Measurements from ENCODE around the gene SYNE1. TPM values are rescaled to one million over a fixed set of nuclear protein-coding genes. Genes with fewer than 3 reads are reported as not detected.

Gene SYNE1
- total RNA-seq, 1 donor from 2014 or later, result 6.0 TPM

DNA sequence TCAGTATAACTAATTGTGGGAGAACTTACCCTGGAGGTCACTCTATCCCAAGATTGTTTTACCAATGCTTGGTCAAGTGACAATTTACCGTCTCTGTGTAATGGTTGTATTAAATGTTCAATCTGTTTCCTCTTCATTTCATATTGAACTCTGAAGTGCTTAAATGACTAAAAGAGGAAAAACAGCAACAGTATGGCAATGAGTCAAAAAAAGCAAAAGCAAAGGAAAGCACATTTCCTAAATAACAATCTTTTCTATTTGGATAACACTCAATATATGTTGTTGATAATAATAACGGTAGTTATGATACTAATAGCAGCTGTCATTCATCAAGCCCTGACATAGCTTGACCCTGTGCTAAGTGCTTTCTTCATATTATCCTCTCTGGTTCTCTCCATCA is 152.4 kb downstream of the SYNE1 start:
- no peak for DNase-seq (ENCODE audit: low spot score)
- no peak overlapping the region for H3K4me3 Mint-ChIP-seq
- no peaks in the 10 kb centered on the region for H3K79me2 ChIP-seq (ENCODE audit: low read depth)
- H3K27me3 ChIP-seq, result no peaks in the 10 kb centered on the region
- no peaks in the 10 kb centered on the region for H3K36me3 Mint-ChIP-seq
- no peak overlapping the region for H3K27ac ChIP-seq
- H3K4me2 ChIP-seq, result no peak overlapping the region
- H2AFZ ChIP-seq (replicated peaks), result no peak overlapping the region
- no peaks in the 10 kb centered on the region for H3K9me3 ChIP-seq (ENCODE audit: low read depth)
- no peak overlapping the region for H3K27ac Mint-ChIP-seq
- H3K27me3 Mint-ChIP-seq (ENCODE audit: insufficient read depth, low read depth), result no peaks in the 10 kb centered on the region
- H3K9me3 Mint-ChIP-seq, result no peaks in the 10 kb centered on the region
- H3K36me3 ChIP-seq, result no peaks in the 10 kb centered on the region
- no peaks in the 10 kb centered on the region for H3K4me1 Mint-ChIP-seq
- H3K4me3 ChIP-seq, result no peak overlapping the region
- TF ChIP-seq EZH2 (IDR thresholded peaks at IDR 0.05) (no peak), EZH2phosphoT487 (IDR thresholded peaks at IDR 0.05) (no peak)
- TF ChIP-seq, protein P1, sequence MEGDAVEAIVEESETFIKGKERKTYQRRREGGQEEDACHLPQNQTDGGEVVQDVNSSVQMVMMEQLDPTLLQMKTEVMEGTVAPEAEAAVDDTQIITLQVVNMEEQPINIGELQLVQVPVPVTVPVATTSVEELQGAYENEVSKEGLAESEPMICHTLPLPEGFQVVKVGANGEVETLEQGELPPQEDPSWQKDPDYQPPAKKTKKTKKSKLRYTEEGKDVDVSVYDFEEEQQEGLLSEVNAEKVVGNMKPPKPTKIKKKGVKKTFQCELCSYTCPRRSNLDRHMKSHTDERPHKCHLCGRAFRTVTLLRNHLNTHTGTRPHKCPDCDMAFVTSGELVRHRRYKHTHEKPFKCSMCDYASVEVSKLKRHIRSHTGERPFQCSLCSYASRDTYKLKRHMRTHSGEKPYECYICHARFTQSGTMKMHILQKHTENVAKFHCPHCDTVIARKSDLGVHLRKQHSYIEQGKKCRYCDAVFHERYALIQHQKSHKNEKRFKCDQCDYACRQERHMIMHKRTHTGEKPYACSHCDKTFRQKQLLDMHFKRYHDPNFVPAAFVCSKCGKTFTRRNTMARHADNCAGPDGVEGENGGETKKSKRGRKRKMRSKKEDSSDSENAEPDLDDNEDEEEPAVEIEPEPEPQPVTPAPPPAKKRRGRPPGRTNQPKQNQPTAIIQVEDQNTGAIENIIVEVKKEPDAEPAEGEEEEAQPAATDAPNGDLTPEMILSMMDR (IDR thresholded peaks at IDR 0.05), result no peak
- no peak overlapping the region for H3K9ac ChIP-seq
- no peaks in the 10 kb centered on the region for H3K4me1 ChIP-seq
- H4K20me1 ChIP-seq (ENCODE audit: low read depth), result no peaks in the 10 kb centered on the region
- H3F3A ChIP-seq (ENCODE audit: low read depth), result no peaks in the 10 kb centered on the region

- H3K27ac ChIP-seq, result no peak overlapping the region
- no peak overlapping the region for H2AFZ ChIP-seq (replicated peaks)
- no peak overlapping the region for H3K4me2 ChIP-seq
- no peaks in the 10 kb centered on the region for H3K4me1 ChIP-seq
- H3K4me3 ChIP-seq, result no peak overlapping the region
- H3K36me3 ChIP-seq, result no peaks in the 10 kb centered on the region
- no peaks in the 10 kb centered on the region for H4K20me1 ChIP-seq (ENCODE audit: low read depth)
- TF ChIP-seq, protein P1 (IDR thresholded peaks at IDR 0.05), result no peak
- TF ChIP-seq EZH2phosphoT487 (IDR thresholded peaks at IDR 0.05) (no peak), EZH2 (IDR thresholded peaks at IDR 0.05) (no peak)
- Mint-ChIP-seq H3K4me1 (no peaks in the 10 kb centered on the region), H3K36me3 (no peaks in the 10 kb centered on the region), H3K27ac (no peak overlapping the region), H3K9me3 (no peaks in the 10 kb centered on the region), H3K4me3 (no peak overlapping the region), H3K27me3 (ENCODE audit: insufficient read depth, low read depth) (no peaks in the 10 kb centered on the region)
- H3K27me3 ChIP-seq, result no peaks in the 10 kb centered on the region
- no peaks in the 10 kb centered on the region for H3K79me2 ChIP-seq (ENCODE audit: low read depth)
- no peak overlapping the region for H3K9ac ChIP-seq
- no peak for DNase-seq (ENCODE audit: low spot score)
- no peaks in the 10 kb centered on the region for H3F3A ChIP-seq (ENCODE audit: low read depth)
- H3K9me3 ChIP-seq (ENCODE audit: low read depth), result no peaks in the 10 kb centered on the region
Measured at GRCh38 chr6:152482289-152482688, 154.9 kb downstream of the SYNE1 start.

- H3K27me3 Mint-ChIP-seq (ENCODE audit: insufficient read depth, low read depth), result no peaks in the 10 kb centered on the region
- Histone ChIP-seq H3K4me3 (no peak overlapping the region), H4K20me1 (ENCODE audit: low read depth) (no peaks in the 10 kb centered on the region), H3K4me1 (no peaks in the 10 kb centered on the region), H3K27ac (no peak overlapping the region), H3K36me3 (no peaks in the 10 kb centered on the region), H3K9ac (no peak overlapping the region), H2AFZ (replicated peaks) (no peak overlapping the region), H3K9me3 (ENCODE audit: low read depth) (no peaks in the 10 kb centered on the region), H3K4me2 (no peak overlapping the region), H3K27me3 (no peaks in the 10 kb centered on the region), H3K79me2 (ENCODE audit: low read depth) (no peaks in the 10 kb centered on the region), H3F3A (ENCODE audit: low read depth) (no peaks in the 10 kb centered on the region)
- no peaks in the 10 kb centered on the region for H3K4me1 Mint-ChIP-seq
- DNase-seq (ENCODE audit: low spot score), result no peak
- H3K36me3 Mint-ChIP-seq, result no peaks in the 10 kb centered on the region
- no peak overlapping the region for H3K4me3 Mint-ChIP-seq
- TF ChIP-seq EZH2 (IDR thresholded peaks at IDR 0.05) (no peak), EZH2phosphoT487 (IDR thresholded peaks at IDR 0.05) (no peak)
- TF ChIP-seq, protein P1 (IDR thresholded peaks at IDR 0.05), result no peak
- H3K9me3 Mint-ChIP-seq, result no peaks in the 10 kb centered on the region
- H3K27ac Mint-ChIP-seq, result no peak overlapping the region
Measured at GRCh38 chr6:152478377-152479010, 158.7 kb downstream of the SYNE1 start.

Data from neural progenitor cell (in vitro differentiated cells).